SH-SY5Y (cell line): Measurements from ENCODE around the gene RIN3.

Experiments used
- GATA2 ChIP-seq: IDR thresholded peaks from 2 replicates; pipeline ENCODE4 v1.6.1; 2011; ENCODE audit warnings: mild to moderate bottlenecking, low read depth, low read length
- GATA3 ChIP-seq: IDR thresholded peaks from 2 replicates; pipeline ENCODE4 v1.6.1; 2011; ENCODE audit warnings: low read depth, mild to moderate bottlenecking, low read length, moderate library complexity

- TF ChIP-seq GATA3 (no peak), GATA2 (no peak)
Observed at GRCh38 chr14:92559486-92559885, 45.9 kb downstream of the RIN3 start.
